ENCODE results near the gene UBE4B.

The UBE4B gene

DNA sequence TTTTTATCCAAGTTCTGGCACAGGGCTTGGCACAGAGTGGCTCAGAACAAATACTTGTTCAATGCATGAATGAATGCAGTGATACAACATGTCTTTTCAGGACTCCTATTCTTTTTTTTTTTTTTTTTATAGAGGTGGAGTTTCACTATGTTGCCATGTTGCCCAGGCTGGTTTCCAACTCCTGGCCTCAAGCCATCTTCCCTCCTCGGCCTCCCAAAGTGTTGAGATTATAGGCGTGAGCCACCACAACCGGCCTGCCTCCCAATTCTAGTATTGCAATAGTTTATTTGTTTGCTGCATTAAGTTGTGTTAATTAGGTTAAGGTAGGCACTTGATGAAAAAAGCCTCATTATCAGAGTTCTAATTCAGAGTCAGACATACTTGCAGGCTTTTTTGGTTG is 17.9 kb downstream of the UBE4B start:
- Histone ChIP-seq H3K4me3 (no peak overlapping the region), H3K4me1 (peaks cover 7% of the 10 kb centered on the region), H3K27me3 (ENCODE audit: low read depth) (no peaks in the 10 kb centered on the region), H3K36me3 (replicated peaks) (no peaks in the 10 kb centered on the region), H3K9me3 (no peaks in the 10 kb centered on the region)
- in situ Hi-C loops (cut with MboI; ENCODE audit: low sequenced_read_pairs): no loop called here
- no peak for DNase-seq (ENCODE audit: low spot score in 2 of 2)

DNA sequence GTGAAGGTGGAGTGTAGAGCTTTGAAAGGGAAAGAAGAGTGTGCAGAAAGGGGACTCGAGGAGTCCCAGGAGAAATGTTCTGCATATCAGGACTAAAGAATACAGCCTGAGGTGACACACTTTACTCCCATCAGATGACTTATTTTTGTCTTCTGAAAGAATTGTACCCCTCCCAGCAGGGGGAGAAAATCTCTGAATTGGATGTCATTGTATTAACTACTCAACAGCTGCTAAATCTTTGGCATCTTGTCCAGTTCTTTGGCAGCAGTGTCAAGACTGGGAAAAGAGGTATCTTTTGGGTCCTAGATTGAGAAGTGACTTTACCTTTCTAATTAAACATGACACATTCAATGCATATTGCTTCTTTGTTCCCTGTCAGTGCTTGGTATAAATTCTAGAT is 18.9 kb downstream of the UBE4B start:
- DNase-seq (ENCODE audit: low spot score in 2 of 2): no peak
- in situ Hi-C loops (cut with MboI; ENCODE audit: low sequenced_read_pairs): no loop called here

DNA sequence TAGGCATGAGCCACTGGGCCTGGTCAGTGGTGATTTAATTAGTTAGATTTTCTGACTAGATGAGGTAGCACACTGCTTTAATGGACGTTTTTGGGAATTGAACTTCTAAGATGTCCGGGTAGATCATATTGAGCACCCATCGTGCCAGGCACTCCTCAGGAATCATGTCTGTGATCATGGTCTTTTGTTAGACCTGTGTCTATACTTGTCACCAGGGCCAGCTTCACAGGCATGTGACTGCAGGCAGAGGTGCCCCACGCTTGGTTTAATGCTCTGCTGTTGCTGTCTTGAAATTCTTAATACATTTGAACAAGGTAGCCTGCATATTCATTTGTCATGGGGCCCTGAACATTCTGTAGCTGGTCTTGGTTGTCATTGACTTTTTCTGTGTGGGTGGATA is 19.6 kb downstream of the UBE4B start:
- in situ Hi-C loops (cut with MboI; ENCODE audit: low sequenced_read_pairs): no loop called here
- no peaks in the 10 kb centered on the region for H3K9me3 ChIP-seq
- H3K36me3 ChIP-seq (replicated peaks): no peaks in the 10 kb centered on the region

More for the DNA sequence above, 18.9 kb downstream of the UBE4B start:
- H3K4me1 ChIP-seq: peaks cover 9% of the 10 kb centered on the region
- no peaks in the 10 kb centered on the region for H3K9me3 ChIP-seq
- H3K27me3 ChIP-seq (ENCODE audit: low read depth): no peaks in the 10 kb centered on the region
- H3K36me3 ChIP-seq (replicated peaks): no peaks in the 10 kb centered on the region
- H3K4me3 ChIP-seq: no peak overlapping the region

DNA sequence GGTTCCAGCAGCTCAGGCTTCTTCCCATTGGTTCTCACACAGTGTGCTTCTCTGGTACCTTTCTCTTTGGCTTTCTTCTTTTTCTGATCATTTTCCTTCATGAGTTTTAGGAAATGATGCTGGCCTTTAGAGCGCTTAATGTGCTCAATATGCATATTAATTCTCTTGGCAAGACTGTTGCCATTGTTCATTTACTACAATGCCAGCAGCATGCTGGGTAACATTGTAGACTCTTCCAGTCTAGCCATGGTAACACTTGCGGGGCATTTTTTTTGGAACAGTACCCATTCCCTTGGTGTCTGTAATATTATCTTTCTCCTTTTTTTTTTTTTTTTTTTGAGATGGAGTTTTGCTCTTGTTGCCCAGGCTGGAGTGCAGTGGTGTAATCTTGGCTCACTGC is 21.7 kb downstream of the UBE4B start:
- DNase-seq (ENCODE audit: low spot score in 2 of 2): no peak
- no peaks in the 10 kb centered on the region for H3K27me3 ChIP-seq (ENCODE audit: low read depth)
- no peaks in the 10 kb centered on the region for H3K9me3 ChIP-seq
- no peak overlapping the region for H3K4me3 ChIP-seq
- no peaks in the 10 kb centered on the region for H3K36me3 ChIP-seq (replicated peaks)
- in situ Hi-C loops (cut with MboI; ENCODE audit: low sequenced_read_pairs): no loop called here
- peaks cover 9% of the 10 kb centered on the region for H3K4me1 ChIP-seq

More for the DNA sequence above, 19.6 kb downstream of the UBE4B start:
- peaks cover 9% of the 10 kb centered on the region for H3K4me1 ChIP-seq
- no peak for DNase-seq (ENCODE audit: low spot score in 2 of 2)
- no peaks in the 10 kb centered on the region for H3K27me3 ChIP-seq (ENCODE audit: low read depth)
- H3K4me3 ChIP-seq: no peak overlapping the region

DNA sequence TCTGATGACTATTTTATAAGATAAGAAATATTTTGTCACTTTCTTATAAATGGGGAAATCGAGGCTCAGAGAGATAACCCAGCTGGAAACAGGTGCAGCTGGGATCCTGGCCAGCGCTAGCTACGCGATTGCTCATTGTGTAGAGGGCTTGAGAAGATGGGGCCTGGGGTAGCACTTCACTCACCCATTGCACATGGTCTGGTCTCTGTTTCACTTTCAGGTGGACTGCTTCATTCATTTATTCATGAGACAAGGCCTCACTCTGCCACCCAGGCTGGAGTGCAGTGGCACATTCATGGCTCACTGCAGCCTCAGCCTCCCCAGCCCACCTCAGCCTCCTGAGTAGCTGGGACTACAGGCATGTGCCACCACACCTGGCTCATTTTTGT is 23.8 kb downstream of the UBE4B start:
- DNase-seq (ENCODE audit: low spot score in 2 of 2): no peak

DNA sequence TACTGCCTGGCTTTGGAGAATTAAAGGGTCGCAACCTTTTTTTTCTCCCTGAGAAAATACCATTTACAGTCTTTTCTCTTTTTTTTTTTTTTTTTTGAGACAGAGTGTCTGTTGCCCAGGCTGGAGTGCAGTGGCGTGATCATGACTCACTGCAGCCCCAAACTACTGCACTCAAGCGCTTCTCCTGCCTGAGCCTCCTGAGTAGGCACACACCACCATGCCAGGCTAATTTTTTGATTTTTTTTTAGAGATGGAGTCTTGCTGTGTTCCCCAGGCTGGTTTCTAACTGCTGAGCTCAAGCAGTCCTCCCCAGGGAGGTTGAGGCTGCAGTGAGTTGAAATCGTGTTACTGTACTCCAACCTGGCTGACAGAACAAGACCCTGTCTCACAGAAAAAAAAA is 24.6 kb downstream of the UBE4B start:
- peaks cover 6% of the 10 kb centered on the region for H3K4me1 ChIP-seq
- H3K9me3 ChIP-seq: no peaks in the 10 kb centered on the region
- no peak overlapping the region for H3K4me3 ChIP-seq
- H3K27me3 ChIP-seq (ENCODE audit: low read depth): no peaks in the 10 kb centered on the region
- in situ Hi-C loops (cut with MboI; ENCODE audit: low sequenced_read_pairs): no loop called here
- no peaks in the 10 kb centered on the region for H3K36me3 ChIP-seq (replicated peaks)
- DNase-seq (ENCODE audit: low spot score in 2 of 2): no peak

More for the DNA sequence above, 23.8 kb downstream of the UBE4B start:
- Histone ChIP-seq H3K27me3 (ENCODE audit: low read depth) (no peaks in the 10 kb centered on the region), H3K4me1 (peaks cover 6% of the 10 kb centered on the region), H3K4me3 (no peak overlapping the region), H3K9me3 (no peaks in the 10 kb centered on the region), H3K36me3 (replicated peaks) (no peaks in the 10 kb centered on the region)
- in situ Hi-C loops (cut with MboI; ENCODE audit: low sequenced_read_pairs): no loop called here

DNA sequence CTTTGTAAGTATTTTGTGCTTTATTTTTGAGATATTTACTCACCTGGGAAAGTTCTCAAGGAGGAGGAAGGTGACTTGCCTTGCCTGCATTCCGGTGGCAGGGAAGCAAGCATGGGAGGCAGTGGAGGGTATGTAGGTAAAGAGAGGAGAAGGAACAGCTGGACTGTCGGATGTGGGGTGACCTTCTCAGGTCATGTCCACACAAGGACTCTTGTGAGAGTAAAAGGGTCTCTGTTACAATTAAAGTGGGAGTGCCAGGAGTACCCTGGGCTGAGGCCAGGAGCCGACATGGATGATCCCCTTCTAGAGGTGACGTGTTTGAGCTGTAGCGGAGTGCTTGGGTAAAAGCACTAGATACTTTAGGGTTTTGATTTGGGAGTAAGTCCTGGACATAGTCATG is 25.0 kb downstream of the UBE4B start:
- Histone ChIP-seq H3K4me1 (peaks cover 6% of the 10 kb centered on the region), H3K9me3 (no peaks in the 10 kb centered on the region), H3K36me3 (replicated peaks) (no peaks in the 10 kb centered on the region), H3K4me3 (no peak overlapping the region), H3K27me3 (ENCODE audit: low read depth) (no peaks in the 10 kb centered on the region)
- no peak for DNase-seq (ENCODE audit: low spot score in 2 of 2)
- in situ Hi-C loops (cut with MboI; ENCODE audit: low sequenced_read_pairs): no loop called here

DNA sequence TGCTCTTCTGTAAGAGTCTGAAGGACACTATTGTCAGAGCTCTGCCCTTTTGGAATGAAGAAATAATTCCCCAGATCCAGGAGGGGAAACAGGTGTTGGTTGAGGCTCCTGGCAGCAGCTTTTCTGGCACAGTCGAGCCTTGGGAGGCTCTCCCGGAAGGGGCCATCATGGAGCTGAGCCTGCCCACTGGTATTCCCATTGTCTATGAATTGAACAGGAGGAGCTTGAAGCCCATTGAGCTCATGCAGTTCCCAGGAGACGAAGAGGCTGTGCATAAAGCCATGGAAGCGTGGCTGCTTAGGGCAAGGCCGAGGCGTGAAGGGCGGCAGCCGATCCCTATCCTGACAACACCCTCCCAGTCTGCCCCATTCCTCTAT is 26.6 kb downstream of the UBE4B start:
- H3K9me3 ChIP-seq: no peaks in the 10 kb centered on the region
- in situ Hi-C loops (cut with MboI; ENCODE audit: low sequenced_read_pairs): no loop called here
- no peaks in the 10 kb centered on the region for H3K36me3 ChIP-seq (replicated peaks)
- H3K4me1 ChIP-seq: peaks cover 5% of the 10 kb centered on the region
- H3K4me3 ChIP-seq: no peak overlapping the region
- DNase-seq (ENCODE audit: low spot score in 2 of 2): no peak
- H3K27me3 ChIP-seq (ENCODE audit: low read depth): no peaks in the 10 kb centered on the region

DNA sequence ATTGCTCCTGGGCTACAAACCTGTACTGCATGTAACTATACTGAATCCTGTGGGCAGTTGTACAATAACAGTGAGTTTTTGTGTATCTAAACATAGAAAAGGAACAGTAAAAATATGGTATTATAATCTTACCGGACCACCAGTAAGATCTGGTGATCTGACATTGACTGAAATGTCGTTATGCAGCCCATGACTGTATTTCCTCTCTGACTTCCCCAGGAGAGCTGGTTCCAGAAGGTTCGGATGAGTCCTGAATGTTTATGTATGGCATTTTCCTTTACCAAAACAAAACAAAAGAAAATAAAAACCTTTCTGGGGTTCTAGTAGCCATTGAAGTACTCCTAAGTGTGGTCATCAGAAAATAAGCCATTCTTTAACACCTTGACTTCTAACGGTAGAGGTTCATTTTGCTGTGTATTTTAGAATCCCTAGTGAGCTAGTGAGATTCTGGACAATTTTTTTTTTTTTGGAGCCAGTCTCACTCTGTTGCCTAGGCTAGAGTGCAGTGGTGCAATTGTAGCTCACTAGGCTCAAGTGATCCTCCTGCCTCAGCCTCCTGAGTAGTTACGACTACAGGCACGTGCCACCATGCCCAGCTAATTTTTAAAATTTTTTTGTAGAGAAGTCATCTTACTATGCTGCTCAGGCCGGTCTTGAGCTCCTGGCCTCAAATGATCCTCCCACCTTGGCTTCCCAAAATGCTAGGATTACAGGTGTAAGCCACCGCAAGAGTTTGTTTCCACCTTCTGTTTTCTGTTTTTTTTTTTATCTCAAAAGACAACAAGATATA is 27.7 kb downstream of the UBE4B start:
- H3K27me3 ChIP-seq (ENCODE audit: low read depth): no peaks in the 10 kb centered on the region
- H3K9me3 ChIP-seq: no peaks in the 10 kb centered on the region
- no peak overlapping the region for H3K4me3 ChIP-seq
- in situ Hi-C loops (cut with MboI; ENCODE audit: low sequenced_read_pairs): no loop called here
- DNase-seq (ENCODE audit: low spot score in 2 of 2): no peak
- H3K36me3 ChIP-seq (replicated peaks): no peaks in the 10 kb centered on the region
- H3K4me1 ChIP-seq: peaks cover 10% of the 10 kb centered on the region

DNA sequence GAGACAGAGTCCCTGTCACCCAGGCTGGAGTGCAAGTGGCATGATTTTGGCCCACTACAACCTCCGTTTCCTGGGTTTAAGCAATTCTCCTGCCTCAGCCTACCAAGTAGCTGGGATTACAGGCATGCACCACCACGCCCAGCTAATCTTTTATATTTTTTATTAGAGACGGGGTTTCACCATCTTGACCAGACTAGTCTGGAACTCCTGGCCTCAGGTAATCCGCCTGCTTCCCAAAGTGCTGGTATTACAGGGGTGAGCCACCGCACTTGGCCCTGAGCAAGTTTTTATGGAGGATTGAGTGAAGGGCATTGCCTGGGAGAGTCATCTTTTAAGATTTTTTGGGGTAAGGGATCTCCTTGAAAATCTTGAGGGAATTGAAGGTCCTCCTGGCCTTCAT is 28.5 kb downstream of the UBE4B start:
- H3K9me3 ChIP-seq: no peaks in the 10 kb centered on the region
- no peaks in the 10 kb centered on the region for H3K27me3 ChIP-seq (ENCODE audit: low read depth)
- H3K4me3 ChIP-seq: no peak overlapping the region
- in situ Hi-C loops (cut with MboI; ENCODE audit: low sequenced_read_pairs): no loop called here
- DNase-seq (ENCODE audit: low spot score in 2 of 2): no peak
- no peaks in the 10 kb centered on the region for H3K36me3 ChIP-seq (replicated peaks)
- peaks cover 11% of the 10 kb centered on the region for H3K4me1 ChIP-seq

DNA sequence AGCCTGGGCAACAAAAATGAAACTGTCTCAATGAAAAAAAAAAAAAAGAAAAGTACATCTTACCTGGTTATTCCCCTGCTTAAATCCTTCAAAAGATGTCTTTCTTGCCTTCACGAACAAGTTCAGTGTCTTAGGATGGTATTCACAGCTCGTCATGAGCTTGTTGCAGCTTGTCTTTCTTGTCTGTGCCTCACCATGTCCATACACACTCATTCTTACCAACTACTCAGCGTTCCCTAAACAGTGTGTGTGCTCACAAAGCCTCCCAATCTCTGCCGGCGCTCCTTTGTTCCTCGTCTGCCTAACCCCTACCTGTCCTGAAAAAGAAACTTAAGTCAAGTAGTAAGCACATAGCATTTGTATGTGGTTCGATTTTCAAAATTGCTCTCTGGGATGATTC is 31.1 kb downstream of the UBE4B start:
- in situ Hi-C loops (cut with MboI; ENCODE audit: low sequenced_read_pairs): no loop called here
- no peaks in the 10 kb centered on the region for H3K36me3 ChIP-seq (replicated peaks)
- peaks cover 22% of the 10 kb centered on the region for H3K4me1 ChIP-seq
- H3K27me3 ChIP-seq (ENCODE audit: low read depth): no peaks in the 10 kb centered on the region
- no peaks in the 10 kb centered on the region for H3K9me3 ChIP-seq
- DNase-seq (ENCODE audit: low spot score in 2 of 2): no peak
- H3K4me3 ChIP-seq: no peak overlapping the region

DNA sequence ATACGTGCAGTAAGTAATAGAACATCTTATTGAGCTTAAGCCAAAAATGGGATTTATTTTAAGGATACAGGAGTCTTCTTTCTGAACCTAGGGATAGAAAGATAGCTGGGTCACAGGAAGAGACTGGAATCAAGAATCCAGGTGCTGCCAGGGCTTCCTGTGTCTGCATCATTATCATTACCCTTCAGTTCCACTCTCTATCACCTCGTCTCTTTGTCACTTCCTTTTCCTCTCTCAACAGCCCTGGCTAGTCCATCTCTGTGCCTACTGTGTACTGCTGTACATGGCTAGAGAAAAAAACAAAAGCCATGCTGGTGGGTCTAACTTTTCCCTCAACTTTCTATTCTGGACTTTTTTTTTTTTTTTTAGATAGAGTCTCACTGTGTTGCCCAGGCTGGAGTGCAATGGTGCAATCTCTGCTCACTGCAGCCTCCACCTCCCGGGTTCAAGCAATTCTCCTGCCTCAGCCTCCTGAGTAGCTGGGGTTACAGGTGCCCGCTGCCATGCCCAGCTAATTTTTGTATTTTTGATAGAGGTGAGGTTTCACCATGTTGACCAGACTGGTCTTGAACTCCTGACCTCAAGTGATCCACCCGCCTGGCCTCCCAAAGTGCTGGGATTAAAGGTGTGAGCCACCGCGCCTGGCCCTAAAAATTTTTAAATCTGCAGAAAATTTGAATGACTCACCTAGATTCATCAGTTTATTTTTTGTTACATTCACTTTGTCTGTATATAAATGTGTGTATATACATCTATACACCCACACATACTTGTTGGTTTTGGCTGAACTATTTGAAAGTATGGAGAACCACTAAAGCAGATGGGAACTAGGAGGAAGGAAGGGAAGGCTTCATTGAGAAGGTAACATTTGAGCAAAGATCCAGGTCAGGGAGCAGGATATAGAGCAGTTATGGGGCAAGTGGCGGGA is 31.9 kb downstream of the UBE4B start:
- in situ Hi-C loops (cut with MboI; ENCODE audit: low sequenced_read_pairs): no loop called here
- Histone ChIP-seq H3K9me3 (no peaks in the 10 kb centered on the region), H3K4me3 (no peak overlapping the region), H3K36me3 (replicated peaks) (no peaks in the 10 kb centered on the region), H3K4me1 (peaks cover 22% of the 10 kb centered on the region), H3K27me3 (ENCODE audit: low read depth) (no peaks in the 10 kb centered on the region)
- no peak for DNase-seq (ENCODE audit: low spot score in 2 of 2)

DNA sequence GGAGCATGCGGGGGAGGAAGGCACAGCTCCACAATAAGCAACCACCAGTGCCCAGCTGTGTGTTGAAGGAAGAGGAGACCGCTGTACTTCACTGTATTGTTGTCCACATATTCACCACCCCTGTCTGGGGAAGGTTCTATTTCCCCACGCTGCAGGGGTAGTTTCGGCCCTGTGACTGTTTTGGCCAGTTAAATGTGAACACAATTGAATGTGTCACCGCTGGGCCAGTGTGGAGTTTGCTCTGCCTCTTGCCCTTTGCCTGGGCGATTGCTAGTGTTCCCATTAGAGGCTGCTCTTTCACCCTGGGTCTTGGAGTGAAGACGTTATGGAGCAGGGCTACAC is 32.6 kb downstream of the UBE4B start:
- Histone ChIP-seq H3K36me3 (replicated peaks) (no peaks in the 10 kb centered on the region), H3K9me3 (no peaks in the 10 kb centered on the region), H3K4me1 (peaks cover 22% of the 10 kb centered on the region), H3K4me3 (no peak overlapping the region), H3K27me3 (ENCODE audit: low read depth) (no peaks in the 10 kb centered on the region)
- peak in 1 of 2 experiments; percentile 43 for DNase-seq (ENCODE audit: low spot score in 2 of 2)
- in situ Hi-C loops (cut with MboI; ENCODE audit: low sequenced_read_pairs): no loop called here

DNA sequence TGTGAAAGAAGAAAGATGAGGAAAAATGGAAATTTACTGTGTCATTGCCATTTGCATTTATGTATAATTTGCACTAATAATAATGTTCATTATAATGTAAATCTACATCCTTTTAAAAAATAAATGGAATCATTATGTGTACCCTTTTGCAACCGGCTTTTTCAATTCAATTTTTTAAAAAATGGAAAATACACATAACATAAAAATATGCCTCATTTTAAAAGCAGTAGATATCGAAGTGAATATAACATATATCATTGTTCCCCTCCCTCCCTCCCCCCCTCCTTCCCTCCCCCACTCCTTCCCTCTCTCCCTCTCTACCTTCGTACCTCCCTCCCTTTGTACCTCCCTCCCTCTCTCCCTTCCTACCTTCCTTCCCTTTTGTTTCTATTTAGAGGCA is 33.0 kb downstream of the UBE4B start:
- DNase-seq (ENCODE audit: low spot score in 2 of 2): no peak
- no peaks in the 10 kb centered on the region for H3K36me3 ChIP-seq (replicated peaks)
- no peaks in the 10 kb centered on the region for H3K27me3 ChIP-seq (ENCODE audit: low read depth)
- no peak overlapping the region for H3K4me3 ChIP-seq
- peaks cover 22% of the 10 kb centered on the region for H3K4me1 ChIP-seq
- in situ Hi-C loops (cut with MboI; ENCODE audit: low sequenced_read_pairs): no loop called here
- H3K9me3 ChIP-seq: no peaks in the 10 kb centered on the region

Measured in HAP-1 (cell line).